HepG2 (cell line): ENCODE measurements around the gene KANK3. TPM values are rescaled to one million over a fixed set of nuclear protein-coding genes. Genes with fewer than 3 reads are reported as not detected.

Experiments used
- ATF7-NPFF ChIP-seq: sonication (generic); formaldehyde crosslinking; IDR thresholded peaks from 2 replicates; pipeline ENCODE4 v1.8.1; 2023; ENCODE audit warnings: mild to moderate bottlenecking, low read depth, missing genetic modification reagents, moderate library complexity
- CBFB ChIP-seq: sonication (generic); formaldehyde crosslinking; IDR thresholded peaks from 2 replicates; pipeline ENCODE4 v1.4.0; 2020; ENCODE audit warnings: missing genetic modification reagents
- FOXK1 ChIP-seq: sonication (generic); formaldehyde crosslinking; IDR thresholded peaks from 2 replicates; pipeline ENCODE4 v1.4.0; 2020; ENCODE audit warnings: low read depth, missing genetic modification reagents, borderline replicate concordance
- GABPA ChIP-seq, 2 experiments: IDR thresholded peaks; 2 replicates each; pipeline ENCODE4 v1.6.1; 2011 to 2016; ENCODE audit warnings: low read depth in 2 of 2, low read length in 1 of 2, missing biosample characterization in 1 of 2, missing genetic modification characterization in 1 of 2
- KLF6 ChIP-seq: IDR thresholded peaks from 2 replicates; pipeline ENCODE4 v1.8.0; 2016; ENCODE audit warnings: missing biosample characterization, missing genetic modification reagents
- PBX2 ChIP-seq: IDR thresholded peaks from 2 replicates; pipeline ENCODE4 v1.6.1; 2016; ENCODE audit warnings: control low read depth
- PLRG1 ChIP-seq: fragments of 450-650 bp; conservative IDR thresholded peaks from 2 replicates; pipeline ENCODE4 v1.6.1; 2016
- POLR2G ChIP-seq: fragments of 200-400 bp; formaldehyde crosslinking; IDR thresholded peaks from 2 replicates; pipeline ENCODE4 v1.6.1; 2018; ENCODE audit warnings: mild to moderate bottlenecking, low read depth, low read length, moderate library complexity
- PRPF4 ChIP-seq: fragments of 200-400 bp; formaldehyde crosslinking; IDR thresholded peaks from 2 replicates; pipeline ENCODE4 v1.6.1; 2016; ENCODE audit warnings: low read length, low read depth; ENCODE audit not compliant: poor library complexity, severe bottlenecking
- RFXAP ChIP-seq: sonication (generic); formaldehyde crosslinking; IDR thresholded peaks from 2 replicates; pipeline ENCODE4 v1.4.0; 2020; ENCODE audit warnings: missing genetic modification reagents, borderline replicate concordance
- SALL2 ChIP-seq: sonication (generic); formaldehyde crosslinking; IDR thresholded peaks from 2 replicates; pipeline ENCODE4 v1.8.1; 2023; ENCODE audit warnings: mild to moderate bottlenecking, missing genetic modification reagents, inconsistent platforms
- SAP130 ChIP-seq: IDR thresholded peaks from 2 replicates; pipeline ENCODE4 v1.6.1; 2016; ENCODE audit warnings: low read depth
- STAT5B ChIP-seq: sonication (generic); formaldehyde crosslinking; IDR thresholded peaks from 2 replicates; pipeline ENCODE4 v1.4.0; 2020; ENCODE audit warnings: missing genetic modification reagents
- TBP ChIP-seq: sonication (generic); formaldehyde crosslinking; IDR thresholded peaks from 2 replicates; pipeline ENCODE4 v1.5.0; 2020; ENCODE audit warnings: missing genetic modification reagents
- UBTF ChIP-seq: sonication (generic); formaldehyde crosslinking; IDR thresholded peaks from 2 replicates; pipeline ENCODE4 v1.4.0; 2020; ENCODE audit warnings: mild to moderate bottlenecking, missing genetic modification reagents
- WIZ ChIP-seq: sonication (generic); formaldehyde crosslinking; IDR thresholded peaks from 2 replicates; pipeline ENCODE4 v1.5.1; 2020; ENCODE audit warnings: mild to moderate bottlenecking, missing genetic modification reagents
- ZBTB7A ChIP-seq: sonication (generic); formaldehyde crosslinking; IDR thresholded peaks from 2 replicates; pipeline ENCODE4 v1.8.0; 2022; ENCODE audit warnings: mild to moderate bottlenecking, missing genetic modification reagents
- ZIK1 ChIP-seq: sonication (generic); formaldehyde crosslinking; IDR thresholded peaks from 2 replicates; pipeline ENCODE4 v1.5.0; 2020; ENCODE audit warnings: mild to moderate bottlenecking, low read depth, missing genetic modification reagents, borderline replicate concordance
- ZNF747 ChIP-seq: sonication (generic); formaldehyde crosslinking; IDR thresholded peaks from 2 replicates; pipeline ENCODE4 v1.8.1; 2023; ENCODE audit warnings: missing genetic modification reagents, mild to moderate bottlenecking, borderline replicate concordance
- ZSCAN9 ChIP-seq: IDR thresholded peaks from 2 replicates; pipeline ENCODE4 v1.6.1; 2016; ENCODE audit warnings: borderline replicate concordance
- polyA plus RNA-seq, 8 experiments: library from polyadenylated mRNA; depleted of rRNA in 3 of 8; stranded (reverse) in 7 of 8; unstranded in 1 of 8; fragments of >200 nt; fragmentation: Illumina TruSeq in 4 of 8; extraction: Trizol in 4 of 8; gene quantifications; 2 replicates each; pipeline versions ENCODE4 v1.2.1 to v1.2.3, GENCODE V29; 2011 to 2016; ENCODE audit warnings: low read depth in 4 of 8, missing spikeins in 1 of 8, mixed read lengths in 1 of 8; ENCODE audit not compliant: insufficient read depth in 1 of 8
- total RNA-seq, 5 experiments: library from RNA; depleted of rRNA; stranded (reverse); fragments of >200 nt; fragmentation: Illumina TruSeq; extraction: Trizol; gene quantifications; 2 replicates each; pipeline ENCODE4 v1.2.3, GENCODE V29; 2016; ENCODE audit warnings: low read depth in 1 of 5
- TF ChIP-seq, protein P1 (sequence below): sonication (generic); formaldehyde crosslinking; IDR thresholded peaks from 2 replicates; pipeline ENCODE4 v1.4.0; 2020; ENCODE audit warnings: missing genetic modification reagents, borderline replicate concordance

Gene KANK3
- total and polyA plus RNA-seq, 2 of the 13 experiments (the other 11 are each of a cell fraction or from before 2014, with no cell fraction given): 0.15 to 0.20 TPM

GRCh38 chr19:8321067-8321985, 21.7 kb downstream of the KANK3 start, which contains the start of the genes NDUFA7 and RPS28 (continued):
- TF ChIP-seq WIZ (CRISPR knock-in tag) (no peak), PLRG1 (no peak), STAT5B (CRISPR knock-in tag) (no peak), FOXK1 (CRISPR knock-in tag) (peak; percentile 82; the same call in 1 of the 2 replicates), UBTF (CRISPR knock-in tag) (peak; percentile 87), SALL2 (CRISPR knock-in tag) (peak; percentile 91; the same call in 1 of the 2 replicates), ZBTB7A (CRISPR knock-in tag) (peak; percentile 14; the same call in 1 of the 2 replicates), PBX2 (CRISPR knock-in tag) (0 out of 2 replicates have a peak, but pooled peaks have one; percentile 27), TBP (0 out of 2 replicates have a peak, but pooled peaks have one; percentile 50), ZIK1 (CRISPR knock-in tag) (peak; percentile 56; the same call in 1 of the 2 replicates), ATF7-NPFF (no peak; the same call in 1 of the 2 replicates), SAP130 (CRISPR knock-in tag) (peak; percentile 84), ZSCAN9 (peak; percentile 52; the same call in 1 of the 2 replicates), GABPA (IDR thresholded peaks at IDR 0.05; ENCODE audit: low read depth, low read length) (no peak), GABPA (CRISPR knock-in tag; IDR thresholded peaks at IDR 0.05; ENCODE audit: low read depth) (peak; percentile 55; the same call in 1 of the 2 replicates), CBFB (peak; percentile 80), PRPF4 (no peak), ZNF747 (peak; percentile 89), POLR2G (peak; percentile 95), RFXAP (CRISPR knock-in tag) (peak; percentile 68; the same call in 1 of the 2 replicates), KLF6 (peak; percentile 73; the same call in 1 of the 2 replicates)
- TF ChIP-seq, protein P1, sequence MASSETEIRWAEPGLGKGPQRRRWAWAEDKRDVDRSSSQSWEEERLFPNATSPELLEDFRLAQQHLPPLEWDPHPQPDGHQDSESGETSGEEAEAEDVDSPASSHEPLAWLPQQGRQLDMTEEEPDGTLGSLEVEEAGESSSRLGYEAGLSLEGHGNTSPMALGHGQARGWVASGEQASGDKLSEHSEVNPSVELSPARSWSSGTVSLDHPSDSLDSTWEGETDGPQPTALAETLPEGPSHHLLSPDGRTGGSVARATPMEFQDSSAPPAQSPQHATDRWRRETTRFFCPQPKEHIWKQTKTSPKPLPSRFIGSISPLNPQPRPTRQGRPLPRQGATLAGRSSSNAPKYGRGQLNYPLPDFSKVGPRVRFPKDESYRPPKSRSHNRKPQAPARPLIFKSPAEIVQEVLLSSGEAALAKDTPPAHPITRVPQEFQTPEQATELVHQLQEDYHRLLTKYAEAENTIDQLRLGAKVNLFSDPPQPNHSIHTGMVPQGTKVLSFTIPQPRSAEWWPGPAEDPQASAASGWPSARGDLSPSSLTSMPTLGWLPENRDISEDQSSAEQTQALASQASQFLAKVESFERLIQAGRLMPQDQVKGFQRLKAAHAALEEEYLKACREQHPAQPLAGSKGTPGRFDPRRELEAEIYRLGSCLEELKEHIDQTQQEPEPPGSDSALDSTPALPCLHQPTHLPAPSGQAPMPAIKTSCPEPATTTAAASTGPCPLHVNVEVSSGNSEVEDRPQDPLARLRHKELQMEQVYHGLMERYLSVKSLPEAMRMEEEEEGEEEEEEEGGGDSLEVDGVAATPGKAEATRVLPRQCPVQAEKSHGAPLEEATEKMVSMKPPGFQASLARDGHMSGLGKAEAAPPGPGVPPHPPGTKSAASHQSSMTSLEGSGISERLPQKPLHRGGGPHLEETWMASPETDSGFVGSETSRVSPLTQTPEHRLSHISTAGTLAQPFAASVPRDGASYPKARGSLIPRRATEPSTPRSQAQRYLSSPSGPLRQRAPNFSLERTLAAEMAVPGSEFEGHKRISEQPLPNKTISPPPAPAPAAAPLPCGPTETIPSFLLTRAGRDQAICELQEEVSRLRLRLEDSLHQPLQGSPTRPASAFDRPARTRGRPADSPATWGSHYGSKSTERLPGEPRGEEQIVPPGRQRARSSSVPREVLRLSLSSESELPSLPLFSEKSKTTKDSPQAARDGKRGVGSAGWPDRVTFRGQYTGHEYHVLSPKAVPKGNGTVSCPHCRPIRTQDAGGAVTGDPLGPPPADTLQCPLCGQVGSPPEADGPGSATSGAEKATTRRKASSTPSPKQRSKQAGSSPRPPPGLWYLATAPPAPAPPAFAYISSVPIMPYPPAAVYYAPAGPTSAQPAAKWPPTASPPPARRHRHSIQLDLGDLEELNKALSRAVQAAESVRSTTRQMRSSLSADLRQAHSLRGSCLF: 0 out of 2 replicates have a peak, but pooled peaks have one; percentile 19
